SK-N-MC (cell line): ENCODE measurements around the gene WASF3.

Experiments used
- EZH2 ChIP-seq: fragments of 200-600 bp; sonication (generic); IDR thresholded peaks from one replicate; pipeline ENCODE4 v1.6.1; 2017; ENCODE audit warnings: antibody characterized with exemption
- FOXP2 ChIP-seq: optimal IDR thresholded peaks from 2 replicates; pipeline ENCODE3; 2011; ENCODE audit warnings: mild to moderate bottlenecking, moderate library complexity; ENCODE audit not compliant: insufficient read depth; ENCODE audit errors: extremely low read length, control extremely low read depth
- POLR2AphosphoS5 ChIP-seq: IDR thresholded peaks from 2 replicates; pipeline ENCODE4 v1.6.1; 2012; ENCODE audit warnings: mild to moderate bottlenecking, low read depth, low read length, borderline replicate concordance

DNA sequence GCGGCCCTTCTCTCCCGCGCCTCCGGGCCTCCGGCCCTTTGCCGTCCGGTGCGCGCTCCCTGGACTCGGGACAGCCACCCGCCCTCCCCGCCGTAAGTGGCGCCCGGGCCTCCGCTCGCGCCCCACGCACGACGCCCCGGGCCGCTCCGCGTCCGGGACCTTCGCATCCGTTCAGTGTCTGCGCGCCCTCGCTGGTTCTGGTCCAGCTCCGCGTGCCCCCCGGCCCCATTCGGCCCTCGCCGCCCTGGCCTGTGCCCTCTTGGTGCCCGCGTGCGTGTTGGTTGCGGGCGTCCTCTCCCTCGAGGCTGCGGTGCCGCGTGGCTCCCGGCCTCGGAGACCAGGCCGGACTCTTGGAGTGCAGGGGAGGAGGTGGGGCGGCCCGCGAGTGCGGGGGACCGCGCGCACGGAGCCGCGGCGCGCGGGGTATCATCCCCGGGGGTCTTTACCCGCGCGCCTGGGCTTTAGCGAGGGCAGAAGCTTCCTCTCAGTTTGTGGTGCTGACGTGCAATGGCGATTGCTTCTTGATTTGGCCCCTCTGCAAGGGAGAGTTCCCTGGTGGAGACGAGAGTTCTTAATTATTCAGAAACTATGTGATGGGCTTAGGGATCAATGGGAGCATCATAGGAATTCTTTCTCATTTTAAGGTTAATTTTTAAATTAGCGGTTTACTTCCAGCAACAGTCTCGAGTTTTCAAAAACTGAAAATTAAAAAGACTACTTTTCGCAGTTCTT lies 757 bp downstream of the WASF3 start:
- no peak for TF ChIP-seq POLR2AphosphoS5
- TF ChIP-seq EZH2: no peak
- no peak for TF ChIP-seq FOXP2
